Stimulated activated CD8-positive, alpha-beta memory T cell treated with anti-CD3 and anti-CD28 coated beads, Interleukin-4, amount 100 ng/mL, for 24 hours (primary cell): ENCODE results near the gene PPFIBP2.

Experiments
- DNase-seq: peaks from one replicate; pipeline ENCODE4 v3.0.0-alpha.2; 2020; ENCODE audit warnings: low read depth

Gene PPFIBP2

DNA sequence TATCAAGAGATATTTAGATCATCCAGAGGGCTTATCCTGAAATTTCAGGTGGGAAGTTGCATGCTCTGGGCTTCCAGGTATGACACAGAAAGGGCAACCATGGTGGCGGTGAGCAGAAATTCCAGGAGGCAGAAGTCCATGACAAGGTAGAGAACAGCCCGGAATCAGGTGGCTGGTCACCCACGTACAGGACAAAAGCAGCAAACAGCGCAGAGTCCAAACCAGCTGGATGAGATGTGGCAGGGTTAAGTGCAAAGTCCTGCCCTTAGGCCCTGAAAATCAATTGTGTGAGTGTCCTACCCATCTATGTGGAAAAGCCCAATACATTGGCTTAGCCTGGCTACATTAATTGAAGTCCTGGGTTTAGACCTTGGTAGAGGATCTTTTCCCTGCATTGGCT lies 11.6 kb downstream of the PPFIBP2 start:
- DNase-seq = no peak

- DNase-seq = no peak
Measured at GRCh38 chr11:7527029-7527428, 13.2 kb downstream of the PPFIBP2 start.

GRCh38 chr11:7528514-7529049 lies 14.8 kb downstream of the PPFIBP2 start:
- DNase-seq = no peak

- no peak for DNase-seq
Measured at GRCh38 chr11:7530013-7530640, 16.3 kb downstream of the PPFIBP2 start.

GRCh38 chr11:7531011-7531410 lies 17.2 kb downstream of the PPFIBP2 start:
- no peak for DNase-seq

GRCh38 chr11:7532405-7533145 lies 18.8 kb downstream of the PPFIBP2 start:
- no peak for DNase-seq

DNA sequence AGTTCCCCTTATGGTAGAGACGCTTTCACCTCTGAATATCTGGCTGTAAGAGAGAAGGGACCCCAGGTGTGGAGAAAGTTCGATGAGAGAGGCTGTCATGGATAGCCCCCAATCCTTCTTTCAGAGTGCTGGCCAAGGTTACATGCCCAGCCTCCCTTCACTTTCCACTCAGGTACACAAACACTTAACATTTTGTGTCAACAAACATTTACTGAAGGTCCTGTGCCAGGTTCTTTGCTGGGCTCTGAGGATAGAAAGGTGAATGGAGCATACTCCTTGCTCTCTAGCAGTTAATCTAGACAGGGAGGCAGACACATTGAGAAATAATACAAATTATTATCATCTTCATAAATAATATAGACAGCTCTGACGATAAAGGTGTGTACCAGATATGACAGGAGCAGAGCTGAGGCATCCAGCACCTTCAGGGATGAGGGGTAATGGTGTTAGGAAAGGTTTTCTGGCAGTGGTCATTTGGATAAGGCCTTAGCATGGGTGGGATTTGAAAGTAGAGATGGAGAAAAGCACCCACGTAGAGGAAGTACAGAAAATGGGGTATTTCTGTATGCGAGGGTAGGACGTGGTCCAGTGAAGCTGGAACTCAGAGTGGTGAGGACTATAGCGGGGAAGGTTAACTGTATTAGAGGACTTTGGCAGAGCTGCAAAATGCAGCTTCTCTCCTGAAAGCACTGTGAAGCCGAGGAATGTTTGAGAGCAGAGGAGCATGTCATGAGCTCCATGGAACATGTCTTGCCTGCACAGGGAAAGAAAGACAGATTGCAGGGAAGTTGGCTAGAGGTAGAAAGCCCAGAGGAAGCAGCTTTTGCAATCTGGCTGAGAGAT lies 19.6 kb downstream of the PPFIBP2 start:
- no peak for DNase-seq

GRCh38 chr11:7534042-7534378 lies 20.2 kb downstream of the PPFIBP2 start:
- DNase-seq = no peak

- no peak for DNase-seq
Measured at GRCh38 chr11:7536100-7536499, 22.3 kb downstream of the PPFIBP2 start.

DNA sequence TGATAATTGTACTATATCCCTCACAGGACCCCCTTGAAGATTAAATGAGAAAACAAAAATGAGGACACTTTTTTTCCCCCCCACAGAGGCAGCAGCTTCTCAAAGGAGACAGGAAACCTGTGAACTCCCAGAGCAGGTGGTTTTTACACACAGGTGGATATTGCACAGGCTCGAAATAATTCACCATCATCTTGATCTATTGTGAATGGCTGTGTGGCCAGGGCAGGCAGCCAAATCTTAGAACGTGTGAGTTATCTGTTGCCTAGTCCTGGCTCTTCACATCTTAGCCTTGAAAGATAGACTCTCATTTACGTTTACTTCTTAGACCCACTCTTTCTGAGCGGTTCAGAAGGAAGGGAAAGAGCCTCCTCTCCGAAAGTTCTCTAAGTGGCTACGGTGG lies 23.5 kb downstream of the PPFIBP2 start:
- no peak for DNase-seq

- no peak for DNase-seq
Measured at GRCh38 chr11:7538031-7538430, 24.2 kb downstream of the PPFIBP2 start.

DNA sequence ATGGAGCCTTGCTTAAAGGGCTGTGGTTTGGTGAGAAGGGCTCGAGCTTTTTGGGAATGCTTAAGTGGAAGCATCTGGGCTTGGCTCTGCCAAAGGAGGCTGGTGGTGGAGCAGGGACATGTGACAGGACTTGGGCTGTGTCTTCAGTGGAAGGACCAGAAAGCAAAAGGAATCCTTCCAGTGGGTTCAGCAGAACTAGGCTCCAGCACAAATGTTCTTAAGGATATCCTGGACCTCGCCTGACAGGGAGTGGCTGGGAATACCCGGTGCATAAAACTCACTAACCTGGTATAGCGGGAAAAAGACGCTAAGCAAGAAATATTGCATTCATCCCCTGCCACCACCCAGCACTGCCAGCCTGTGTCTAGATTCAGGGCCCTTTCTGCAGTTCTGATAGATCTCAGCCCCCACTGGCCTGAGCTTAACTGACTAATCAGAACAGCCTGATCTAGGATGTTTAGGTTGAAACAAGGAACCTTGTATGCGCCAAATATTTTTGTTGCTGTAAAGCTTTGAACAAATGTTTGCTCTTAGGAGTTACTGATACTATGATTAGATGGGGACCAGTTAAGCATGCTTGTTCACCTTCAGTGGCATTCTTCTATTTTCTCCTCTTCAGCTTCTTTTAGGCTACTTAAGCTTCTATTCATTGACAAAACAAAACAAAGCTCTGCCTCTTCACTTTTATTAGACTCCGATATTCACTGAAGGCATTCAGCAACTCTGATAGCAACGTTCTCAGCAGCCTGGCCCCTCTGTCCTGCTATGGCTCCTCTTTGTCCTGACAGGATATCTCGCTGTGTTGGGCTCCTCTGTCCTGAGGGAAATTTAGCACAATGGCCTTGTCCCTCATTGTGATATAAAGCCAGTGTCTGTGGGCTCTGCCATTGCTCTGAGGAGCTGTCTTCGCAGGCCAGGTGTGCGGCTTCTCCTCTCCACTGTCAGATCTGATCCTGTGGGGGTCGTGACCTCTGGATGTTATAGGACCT lies 25.0 kb downstream of the PPFIBP2 start:
- no peak for DNase-seq

DNA sequence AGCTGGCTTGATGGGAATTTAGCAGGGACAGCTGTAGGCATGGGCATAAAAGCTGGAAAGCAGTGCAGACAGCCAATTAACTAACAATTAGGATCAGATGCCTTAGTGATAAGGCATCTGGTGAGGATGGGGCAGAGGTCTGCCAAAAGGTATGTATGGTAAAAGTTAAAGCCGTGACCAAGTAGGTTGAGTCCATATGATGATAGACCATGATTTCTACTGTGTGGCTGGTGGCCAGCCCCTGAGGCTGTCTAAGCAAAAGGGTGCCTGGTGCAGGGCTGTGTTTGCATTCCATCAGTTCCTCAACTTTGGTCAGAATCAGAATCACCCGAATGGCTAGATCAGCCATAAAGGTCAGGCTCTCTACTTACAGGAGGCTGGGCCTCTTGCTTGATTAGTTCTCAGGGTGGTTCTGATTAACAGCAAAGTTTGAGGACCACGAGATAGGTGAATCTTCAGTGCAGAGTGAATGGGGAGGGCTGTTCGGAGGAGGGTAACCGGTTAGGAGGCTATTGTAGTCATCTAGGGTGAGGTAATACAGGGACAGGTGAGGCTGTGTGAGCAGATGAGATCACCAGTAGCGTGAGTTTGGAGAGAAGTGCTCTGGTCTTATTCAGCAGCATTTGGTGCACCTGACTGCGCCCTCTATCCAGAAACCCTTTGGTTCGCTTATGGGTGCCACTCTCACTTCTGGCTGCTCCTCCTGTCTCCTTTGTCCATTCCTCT lies 27.2 kb downstream of the PPFIBP2 start:
- DNase-seq = no peak

DNA sequence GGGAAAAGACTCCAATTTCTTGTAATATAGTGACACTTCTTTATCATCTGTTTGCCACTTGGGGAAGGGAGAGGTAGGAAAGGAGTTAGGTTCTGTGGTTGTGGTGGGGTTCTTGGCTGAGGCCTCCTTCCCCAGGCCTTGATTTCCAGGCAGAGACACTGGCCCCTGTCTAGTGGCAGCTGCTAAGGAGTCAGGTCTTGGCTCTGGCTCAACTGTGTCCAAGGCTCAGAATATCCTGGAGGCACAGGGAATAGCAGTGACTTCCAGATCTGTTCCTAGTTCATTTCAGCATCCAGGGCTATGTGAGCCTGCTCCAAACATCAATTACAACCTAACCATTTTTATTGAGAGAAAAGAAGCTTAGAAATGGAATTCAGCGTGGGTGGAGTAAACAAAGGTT lies 29.5 kb downstream of the PPFIBP2 start:
- no peak for DNase-seq

- no peak for DNase-seq
Measured at GRCh38 chr11:7544021-7544420, 30.2 kb downstream of the PPFIBP2 start.

DNA sequence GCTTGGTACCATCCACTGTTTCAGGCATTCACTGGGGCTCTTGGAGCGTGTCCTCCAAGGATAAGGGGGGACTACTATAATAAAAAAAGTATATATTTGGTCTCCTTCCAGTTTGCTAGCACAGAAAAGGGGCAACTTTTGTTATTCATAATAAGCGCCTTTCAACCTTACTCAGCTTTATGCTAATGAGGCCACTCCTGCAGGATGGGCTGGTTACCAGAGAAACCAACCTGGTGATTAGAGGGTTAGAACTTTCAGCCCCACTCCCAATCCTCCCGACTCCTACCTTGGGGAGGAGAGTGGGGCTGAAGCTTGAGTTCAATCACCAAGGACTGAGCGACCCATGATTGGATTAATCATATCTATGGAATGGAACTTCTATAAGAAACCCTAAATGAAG lies 31.8 kb downstream of the PPFIBP2 start:
- DNase-seq = no peak

DNA sequence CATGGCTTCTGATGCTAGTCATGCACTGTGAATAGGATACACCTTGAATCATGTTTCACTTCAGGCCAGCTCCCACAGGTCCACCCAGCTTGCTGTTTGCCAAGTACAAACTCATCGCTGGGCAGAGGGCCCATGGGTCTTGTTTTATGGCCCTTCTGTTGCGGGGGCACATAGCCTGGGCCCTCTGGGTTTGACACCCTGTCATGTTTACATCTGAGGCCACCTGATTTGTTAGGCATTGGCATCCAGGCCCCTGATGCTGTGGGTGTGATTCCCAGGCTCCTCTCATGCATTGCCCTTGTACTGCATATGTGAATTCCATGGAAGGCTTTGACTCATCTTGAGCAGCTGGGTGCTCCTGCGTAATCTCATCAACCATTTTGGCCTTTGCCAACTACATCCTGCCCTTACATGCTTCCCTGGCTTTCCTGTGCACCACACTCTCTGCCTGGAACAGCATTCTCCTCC lies 32.6 kb downstream of the PPFIBP2 start:
- no peak for DNase-seq

DNA sequence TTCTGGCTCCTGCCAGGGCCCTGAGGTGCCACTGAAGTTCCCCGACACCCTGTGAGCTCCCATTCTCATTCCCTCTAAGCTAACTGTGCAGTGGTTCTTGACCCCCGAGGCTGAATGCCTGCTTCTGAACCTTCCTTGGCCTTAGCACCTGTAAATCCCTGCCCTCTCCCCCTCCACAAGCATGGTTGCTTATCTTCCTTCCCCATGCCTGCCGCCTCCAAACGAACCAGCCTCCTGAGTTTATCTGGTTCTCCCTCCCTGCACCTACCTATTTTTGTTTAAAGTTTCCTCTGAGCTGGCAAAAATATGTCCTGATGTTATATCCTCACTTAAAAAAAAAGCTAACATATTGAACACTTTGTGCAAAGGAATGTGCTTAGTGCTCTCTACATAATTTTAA lies 33.9 kb downstream of the PPFIBP2 start:
- no peak for DNase-seq

GRCh38 chr11:7548659-7549274 lies 35.0 kb downstream of the PPFIBP2 start:
- DNase-seq = no peak

DNA sequence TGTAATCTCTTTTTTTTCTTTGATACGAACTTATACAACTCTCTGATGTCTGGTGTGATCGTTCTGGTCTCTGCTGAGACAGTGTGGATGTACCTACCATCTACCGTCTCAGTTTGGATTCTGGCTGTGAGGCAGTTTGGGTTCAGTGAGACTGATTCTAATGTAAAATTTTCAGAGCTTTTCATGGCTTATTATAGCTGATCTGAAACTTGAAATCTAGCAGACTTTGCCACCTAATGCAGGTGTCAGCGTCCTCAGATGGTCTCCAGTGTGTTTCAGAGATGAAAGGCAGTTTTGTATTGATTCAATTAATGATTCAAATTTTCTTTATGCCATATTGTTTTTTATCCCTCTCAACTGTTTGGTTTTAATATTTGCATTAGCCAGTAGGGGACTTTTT lies 35.9 kb downstream of the PPFIBP2 start:
- DNase-seq = no peak
